ENCODE data around the gene APOLD1.
"Not testable (repeated sequence)": the region's sequence is repeated elsewhere in the genome, so short reads cannot be mapped to it uniquely, and the experiment has no call there.

APOLD1 gene

DNA sequence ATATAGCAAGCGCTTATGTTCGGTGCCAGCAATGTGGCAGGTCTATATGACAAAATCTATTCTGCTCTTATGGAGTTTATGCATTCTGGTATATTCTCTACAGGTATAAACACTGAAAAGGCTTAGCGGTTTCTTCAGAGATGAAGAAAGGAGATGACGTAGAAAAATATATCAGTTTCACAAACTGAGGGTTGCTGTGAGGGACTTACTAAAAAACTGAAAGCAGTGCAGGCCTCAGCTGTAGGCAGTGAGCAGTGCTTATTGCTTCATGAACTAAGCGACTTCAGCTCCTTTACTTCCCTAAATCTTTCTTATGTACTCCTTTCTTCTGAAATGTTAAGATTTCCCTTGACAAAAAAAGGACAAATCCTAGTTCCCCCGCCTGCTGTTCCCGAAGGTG is 32.2 kb downstream of the APOLD1 start:
- Histone ChIP-seq H3K4me3 (ENCODE audit: low read depth, low read length) (no peak overlapping the region), H3K36me3 (ENCODE audit: control insufficient read depth, insufficient read depth, low read length) (no peaks in the 10 kb centered on the region)

DNA sequence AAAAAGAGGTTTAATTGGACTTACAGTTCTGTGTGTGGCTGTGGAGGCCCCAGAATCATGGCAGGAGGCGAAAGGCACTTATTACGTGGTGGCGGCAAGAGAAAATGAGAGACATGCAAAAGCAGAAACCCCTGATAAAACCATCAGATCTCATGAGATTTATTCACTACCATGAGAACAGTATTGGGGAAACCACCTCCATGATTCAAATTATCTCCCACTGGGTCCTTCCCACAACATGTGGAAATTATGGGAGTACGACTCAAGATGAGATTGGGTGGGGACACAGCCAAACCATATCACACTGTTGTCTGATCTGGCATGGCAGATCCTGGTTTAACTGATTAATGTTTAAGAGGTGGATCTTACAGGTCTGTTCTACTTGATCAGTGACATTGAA is 33.2 kb downstream of the APOLD1 start:
- Histone ChIP-seq H3K36me3 (ENCODE audit: control insufficient read depth, insufficient read depth, low read length) (no peaks in the 10 kb centered on the region), H3K9ac (no peak overlapping the region), H3K79me2 (peaks cover 29% of the 10 kb centered on the region), H3K4me3 (ENCODE audit: low read depth, low read length) (no peak overlapping the region), H3K4me1 (peaks cover 14% of the 10 kb centered on the region), H3K4me2 (ENCODE audit: low read length) (no peak overlapping the region), H3K27ac (no peak overlapping the region), H3K27me3 (ENCODE audit: control insufficient read depth, insufficient read depth, low read length) (no peaks in the 10 kb centered on the region), H2AFZ (no peak overlapping the region), H3K9me3 (ENCODE audit: control insufficient read depth, low read length) (no peaks in the 10 kb centered on the region)
- TF ChIP-seq, protein P1, sequence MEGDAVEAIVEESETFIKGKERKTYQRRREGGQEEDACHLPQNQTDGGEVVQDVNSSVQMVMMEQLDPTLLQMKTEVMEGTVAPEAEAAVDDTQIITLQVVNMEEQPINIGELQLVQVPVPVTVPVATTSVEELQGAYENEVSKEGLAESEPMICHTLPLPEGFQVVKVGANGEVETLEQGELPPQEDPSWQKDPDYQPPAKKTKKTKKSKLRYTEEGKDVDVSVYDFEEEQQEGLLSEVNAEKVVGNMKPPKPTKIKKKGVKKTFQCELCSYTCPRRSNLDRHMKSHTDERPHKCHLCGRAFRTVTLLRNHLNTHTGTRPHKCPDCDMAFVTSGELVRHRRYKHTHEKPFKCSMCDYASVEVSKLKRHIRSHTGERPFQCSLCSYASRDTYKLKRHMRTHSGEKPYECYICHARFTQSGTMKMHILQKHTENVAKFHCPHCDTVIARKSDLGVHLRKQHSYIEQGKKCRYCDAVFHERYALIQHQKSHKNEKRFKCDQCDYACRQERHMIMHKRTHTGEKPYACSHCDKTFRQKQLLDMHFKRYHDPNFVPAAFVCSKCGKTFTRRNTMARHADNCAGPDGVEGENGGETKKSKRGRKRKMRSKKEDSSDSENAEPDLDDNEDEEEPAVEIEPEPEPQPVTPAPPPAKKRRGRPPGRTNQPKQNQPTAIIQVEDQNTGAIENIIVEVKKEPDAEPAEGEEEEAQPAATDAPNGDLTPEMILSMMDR (IDR thresholded peaks at IDR 0.05), result no peak

More for the DNA sequence above, 32.2 kb downstream of the APOLD1 start:
- TF ChIP-seq, protein P1 (IDR thresholded peaks at IDR 0.05), result no peak
- no peaks in the 10 kb centered on the region for H3K27me3 ChIP-seq (ENCODE audit: control insufficient read depth, insufficient read depth, low read length)
- H3K27ac ChIP-seq, result no peak overlapping the region
- no peak overlapping the region for H3K9ac ChIP-seq
- peaks cover 14% of the 10 kb centered on the region for H3K4me1 ChIP-seq
- H3K4me2 ChIP-seq (ENCODE audit: low read length), result no peak overlapping the region
- no peaks in the 10 kb centered on the region for H3K9me3 ChIP-seq (ENCODE audit: control insufficient read depth, low read length)
- no peak overlapping the region for H2AFZ ChIP-seq
- H3K79me2 ChIP-seq, result peaks cover 34% of the 10 kb centered on the region

DNA sequence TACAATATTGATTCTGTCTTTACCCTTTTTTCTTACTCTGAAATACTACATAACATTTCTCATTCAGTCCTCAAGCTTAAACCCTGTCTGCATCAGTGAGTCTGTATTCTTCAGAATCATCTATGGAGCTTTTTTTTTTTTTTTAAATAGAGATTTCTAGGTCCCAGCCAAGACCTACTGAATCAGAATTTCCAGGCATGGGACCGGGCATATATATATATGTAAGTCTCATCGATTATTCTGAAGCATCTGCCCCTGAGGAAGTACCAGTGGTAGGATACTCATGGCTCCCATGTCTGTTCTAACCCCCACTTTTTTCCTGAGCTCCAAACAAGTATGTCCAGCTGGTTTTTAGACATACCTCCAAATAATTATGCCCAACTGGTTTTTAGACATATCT is 33.8 kb downstream of the APOLD1 start:
- H2AFZ ChIP-seq, result no peak overlapping the region

DNA sequence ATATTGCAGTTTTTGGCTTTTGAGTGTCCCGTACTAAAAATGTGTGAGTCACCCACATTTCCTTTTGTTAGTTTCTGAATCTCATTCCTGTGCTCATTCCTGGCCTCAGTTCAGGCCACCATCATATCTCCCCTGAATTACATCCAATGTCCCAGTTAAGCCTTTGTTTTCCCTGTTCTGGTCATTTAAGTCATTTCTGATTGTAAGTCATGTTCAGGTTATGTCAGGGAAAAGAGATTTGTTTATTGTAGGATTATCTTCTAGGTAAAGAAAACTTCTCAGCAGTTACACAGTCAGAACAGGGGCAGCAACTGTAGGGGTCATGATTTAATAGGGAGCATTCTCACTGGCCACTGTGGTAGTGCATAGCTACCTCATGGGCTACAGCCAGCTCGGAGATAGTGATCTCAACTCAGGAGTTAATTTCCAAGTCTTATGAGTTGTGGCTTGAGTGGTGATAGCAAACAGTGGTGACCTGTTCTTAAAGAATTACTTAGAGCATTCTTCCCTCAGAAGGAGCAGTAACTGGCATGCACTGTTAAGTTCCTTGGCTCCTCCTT is 34.4 kb downstream of the APOLD1 start:
- H3K4me1 ChIP-seq, result peaks cover 4% of the 10 kb centered on the region
- no peaks in the 10 kb centered on the region for H3K9me3 ChIP-seq (ENCODE audit: control insufficient read depth, low read length)
- no peak overlapping the region for H3K27ac ChIP-seq
- H3K4me3 ChIP-seq (ENCODE audit: low read depth, low read length), result no peak overlapping the region
- H2AFZ ChIP-seq, result no peak overlapping the region
- H3K9ac ChIP-seq, result no peak overlapping the region
- peaks cover 18% of the 10 kb centered on the region for H3K79me2 ChIP-seq
- no peaks in the 10 kb centered on the region for H3K27me3 ChIP-seq (ENCODE audit: control insufficient read depth, insufficient read depth, low read length)
- H3K4me2 ChIP-seq (ENCODE audit: low read length), result no peak overlapping the region
- TF ChIP-seq, protein P1 (IDR thresholded peaks at IDR 0.05), result no peak
- no peaks in the 10 kb centered on the region for H3K36me3 ChIP-seq (ENCODE audit: control insufficient read depth, insufficient read depth, low read length)

More for the DNA sequence above, 33.8 kb downstream of the APOLD1 start:
- Histone ChIP-seq H3K4me3 (ENCODE audit: low read depth, low read length) (no peak overlapping the region), H3K9me3 (ENCODE audit: control insufficient read depth, low read length) (no peaks in the 10 kb centered on the region), H3K4me2 (ENCODE audit: low read length) (no peak overlapping the region), H3K9ac (no peak overlapping the region), H3K27ac (no peak overlapping the region), H3K79me2 (peaks cover 24% of the 10 kb centered on the region), H3K36me3 (ENCODE audit: control insufficient read depth, insufficient read depth, low read length) (no peaks in the 10 kb centered on the region), H3K27me3 (ENCODE audit: control insufficient read depth, insufficient read depth, low read length) (no peaks in the 10 kb centered on the region), H3K4me1 (peaks cover 10% of the 10 kb centered on the region)
- TF ChIP-seq, protein P1 (IDR thresholded peaks at IDR 0.05), result no peak

DNA sequence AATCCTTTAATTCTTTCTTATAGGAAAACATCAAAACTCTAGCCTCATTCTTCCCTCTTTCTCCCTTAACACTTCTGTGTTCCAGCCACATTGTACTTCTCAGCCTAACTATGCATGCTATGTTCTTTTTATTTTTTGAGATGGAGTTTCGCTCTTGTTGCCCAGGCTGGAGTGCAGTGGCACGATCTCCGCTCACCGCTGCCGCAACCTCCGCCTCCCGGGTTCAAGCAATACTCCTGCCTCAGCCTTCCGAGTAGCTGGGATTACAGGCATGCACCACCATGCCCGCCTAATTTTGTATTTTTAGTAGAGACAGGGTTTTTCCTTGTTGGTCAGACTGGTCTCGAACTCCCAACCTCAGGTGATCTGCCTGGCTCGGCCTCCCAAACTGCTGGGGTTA is 34.9 kb downstream of the APOLD1 start:
- not testable (repeated sequence) for H3K9me3 ChIP-seq (ENCODE audit: control insufficient read depth, low read length); H3K4me1 ChIP-seq; H3K27ac ChIP-seq; H2AFZ ChIP-seq; H3K4me3 ChIP-seq (ENCODE audit: low read depth, low read length); H3K4me2 ChIP-seq (ENCODE audit: low read length); H3K36me3 ChIP-seq (ENCODE audit: control insufficient read depth, insufficient read depth, low read length); H3K27me3 ChIP-seq (ENCODE audit: control insufficient read depth, insufficient read depth, low read length); H3K9ac ChIP-seq
- H3K79me2 ChIP-seq, result peaks cover 14% of the 10 kb centered on the region

Data from parathyroid adenoma (tissue), 2 donors.